COLO668 (cell line): ENCODE data around the gene PAM.

Experiments used
- DNase-seq: peaks from one replicate; lab custom pipeline; 2025; ENCODE audit not compliant: unreplicated experiment; lab: John Stamatoyannopoulos, UW

Gene PAM

GRCh38 chr5:102754767-102755431 is at the start of gene PAM:
TSS of gene PAM (plus strand) at chr5:102755305. CDS start at chr5:102866196, 110,891 bp downstream.
- peak; percentile 83 for DNase-seq

DNA sequence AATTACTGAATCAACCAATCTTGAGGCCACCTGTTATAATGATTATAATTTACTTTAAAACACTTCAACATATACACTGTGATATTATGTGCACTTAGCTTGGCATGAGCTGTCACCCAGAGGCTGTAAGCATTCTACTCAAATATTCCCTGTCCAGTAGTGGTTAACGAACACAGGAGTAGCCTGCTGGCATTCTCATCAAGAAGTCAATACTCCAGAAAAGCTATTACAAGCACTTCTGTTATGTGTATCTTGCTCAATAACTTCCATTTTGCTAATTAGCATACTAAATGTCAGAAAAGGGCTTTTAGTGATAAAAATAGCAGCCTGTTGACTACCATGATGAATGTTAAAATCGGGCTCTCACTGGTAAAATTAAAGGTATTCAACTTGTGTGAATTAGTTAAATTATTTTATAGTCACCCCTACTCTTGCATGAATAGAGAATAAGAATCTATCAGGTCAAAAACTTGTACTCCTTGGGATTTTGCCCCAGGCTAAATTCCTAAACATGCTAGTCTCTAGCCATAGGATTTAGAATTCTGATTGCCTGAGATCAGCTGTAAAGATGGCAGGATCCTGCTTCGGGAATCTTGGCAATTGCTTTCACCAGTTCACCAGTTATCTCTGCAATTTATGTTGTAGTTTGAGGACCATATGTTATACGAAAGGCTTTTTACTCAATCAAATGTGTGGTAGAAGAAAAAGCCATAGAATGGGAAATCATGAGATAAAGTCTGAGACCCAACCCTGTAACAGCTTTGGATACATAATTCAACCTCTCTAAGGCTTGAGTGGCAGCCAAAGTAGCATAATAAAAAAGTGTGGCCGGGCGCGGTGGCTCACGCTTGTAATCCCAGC is 43.4 kb upstream of the PAM start:
- DNase-seq, result no peak

DNA sequence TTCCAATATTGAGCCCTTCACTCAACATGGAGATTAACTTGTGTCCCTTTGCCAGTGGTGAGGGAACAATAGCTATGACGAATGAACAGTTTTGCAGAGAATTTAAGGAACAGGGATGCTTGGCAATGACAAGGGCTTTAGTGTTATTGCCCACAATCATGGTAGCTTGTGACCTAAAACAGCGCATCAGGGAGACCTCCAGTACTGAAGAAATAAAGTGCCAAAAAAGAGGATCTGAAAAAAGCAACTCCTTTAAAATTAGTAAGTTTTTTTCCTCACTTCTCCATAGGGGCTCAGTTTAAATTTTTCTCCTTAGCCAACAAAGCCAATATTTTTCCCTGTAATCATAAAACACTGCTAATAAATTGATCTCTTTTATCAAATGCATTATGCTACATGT is 41.8 kb upstream of the PAM start:
- DNase-seq, result no peak

DNA sequence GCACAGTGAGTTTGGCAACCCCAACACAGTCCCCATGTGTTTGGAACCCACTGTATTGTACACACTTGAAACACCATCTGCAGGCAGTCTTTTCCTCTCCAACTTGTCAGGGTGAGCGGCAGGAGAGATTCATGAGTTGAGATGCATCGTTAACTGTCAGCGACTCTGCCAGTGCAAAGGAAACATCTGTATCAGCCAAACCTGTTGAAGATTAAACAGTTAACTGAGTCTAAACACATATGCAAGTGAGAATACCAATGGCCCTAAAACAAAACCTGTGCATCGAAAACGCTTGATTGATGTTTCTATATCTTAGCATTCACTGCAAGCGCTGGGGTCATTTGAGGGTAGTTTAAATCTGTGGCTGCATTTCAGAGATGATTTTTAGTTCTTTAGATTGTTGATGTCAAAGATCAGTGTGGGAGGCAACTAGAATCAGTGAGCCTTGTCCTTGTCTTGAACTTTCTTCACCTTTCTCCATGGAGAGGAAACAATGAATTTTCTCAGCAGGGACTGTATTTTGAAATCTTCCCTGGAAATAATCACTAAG is 41.3 kb upstream of the PAM start:
- DNase-seq, result no peak

- DNase-seq, result no peak
These were observed 39.9 kb upstream of the PAM start for GRCh38 chr5:102715082-102715807.

DNA sequence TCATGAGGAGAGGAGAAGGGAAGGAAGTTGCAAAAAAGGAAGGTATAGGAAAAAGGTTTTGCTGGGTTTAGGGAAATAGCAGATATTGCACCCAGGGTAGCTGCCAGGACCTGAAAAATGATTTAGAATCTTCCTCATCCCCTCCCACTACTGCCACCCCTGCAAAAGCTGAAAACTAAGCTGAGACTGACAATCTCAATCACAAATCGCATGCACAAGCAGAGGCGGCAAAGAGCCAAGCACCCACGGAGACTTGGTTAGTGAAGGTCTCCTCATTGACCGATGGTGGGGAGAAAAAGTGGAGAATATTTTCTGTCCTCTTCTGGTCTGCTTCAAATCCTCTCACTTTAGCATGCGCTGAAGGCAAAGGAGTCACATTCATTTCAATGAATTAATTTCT is 39.1 kb upstream of the PAM start:
- no peak for DNase-seq

DNA sequence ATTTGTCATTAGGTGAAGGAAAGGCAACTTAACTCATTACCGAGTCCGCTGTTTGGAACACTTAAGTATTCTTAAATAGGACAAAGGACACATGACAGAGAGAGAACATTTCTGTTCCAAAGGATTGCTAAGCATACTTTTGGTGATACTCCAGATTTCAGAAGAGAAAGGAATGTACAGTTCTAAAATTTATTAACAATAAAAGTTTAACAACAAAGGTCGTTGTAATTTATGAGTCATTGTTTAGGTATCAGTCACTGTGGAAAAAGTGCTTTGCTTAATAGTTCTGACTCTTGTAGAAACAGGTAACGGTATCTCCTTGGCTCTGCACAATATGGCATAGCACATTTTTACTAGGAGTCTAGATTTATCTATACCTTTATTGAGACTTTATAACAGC is 36.3 kb upstream of the PAM start:
- no peak for DNase-seq

- DNase-seq, result no peak
These were observed 35.2 kb upstream of the PAM start for GRCh38 chr5:102719886-102720285.

DNA sequence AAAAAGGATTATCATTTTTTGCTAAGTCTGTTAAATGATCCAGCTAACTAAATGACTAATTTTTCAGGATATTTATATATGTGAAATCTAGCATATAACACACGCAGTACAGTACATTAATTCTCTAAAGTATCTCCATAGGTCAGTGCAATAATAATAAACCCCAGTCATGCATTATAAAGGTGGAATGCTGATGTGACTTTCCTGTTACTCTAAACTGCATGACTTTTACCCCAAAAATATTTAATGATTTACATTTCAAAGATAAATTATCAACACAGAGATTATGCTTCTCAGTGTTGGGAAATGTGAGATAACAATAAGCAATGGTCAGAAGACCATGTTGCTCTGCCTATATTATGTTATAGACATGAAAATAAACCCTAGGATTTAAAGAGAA is 34.1 kb upstream of the PAM start:
- no peak for DNase-seq

- no peak for DNase-seq
These were observed 32.2 kb upstream of the PAM start for GRCh38 chr5:102722931-102723330.

- DNase-seq, result no peak
These were observed 23.4 kb upstream of the PAM start for GRCh38 chr5:102731693-102732092.

- DNase-seq, result no peak
These were observed 21.6 kb upstream of the PAM start for GRCh38 chr5:102733534-102733933.

DNA sequence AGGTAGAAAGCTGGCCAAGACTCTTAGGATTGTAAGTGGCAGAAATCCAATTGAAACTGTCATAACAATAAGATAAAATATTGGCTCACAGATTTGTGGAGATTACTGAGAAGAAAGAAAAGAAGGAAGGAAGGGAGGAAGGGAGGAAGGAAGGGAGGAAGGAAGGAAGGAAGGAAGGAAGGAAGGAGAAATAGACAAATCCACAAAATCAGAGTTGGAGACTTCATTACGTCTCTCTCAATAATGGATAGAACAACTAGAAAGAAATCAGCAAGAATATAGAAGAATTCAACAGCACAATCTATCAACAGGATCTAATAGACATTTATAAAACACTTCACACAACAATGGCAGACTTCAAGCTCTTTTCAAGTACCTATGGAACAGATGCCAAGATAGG is 17.9 kb upstream of the PAM start:
- no peak for DNase-seq

DNA sequence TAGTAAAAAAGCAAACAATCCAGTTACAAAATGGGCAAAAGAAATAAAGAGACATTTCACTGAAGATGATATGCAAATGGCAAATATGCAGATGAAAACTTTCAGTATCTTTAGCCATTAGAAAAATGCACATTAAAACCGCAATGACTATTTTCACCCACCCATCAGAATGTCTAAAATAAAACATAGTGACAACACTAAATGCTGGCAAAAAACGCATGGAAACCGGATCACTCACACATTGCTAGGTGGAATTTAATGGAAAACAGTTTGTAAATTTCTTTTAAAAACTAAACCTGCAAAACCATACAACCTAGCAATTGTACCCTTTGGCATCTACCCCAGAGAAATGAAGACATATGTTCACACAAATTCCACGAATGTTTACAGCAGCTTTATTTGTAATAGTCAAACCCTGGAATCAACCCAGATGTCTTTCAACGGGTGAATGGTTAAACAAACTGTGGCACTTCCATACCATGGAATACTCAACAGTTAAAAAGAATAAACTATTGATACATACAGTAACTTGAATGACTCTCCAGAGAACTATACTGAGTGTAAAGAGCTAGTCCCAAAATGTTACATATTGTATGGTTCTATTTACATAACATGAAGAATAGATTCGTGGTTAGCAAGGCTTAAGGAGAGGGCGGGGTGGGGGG is 17.2 kb upstream of the PAM start:
- DNase-seq, result no peak

DNA sequence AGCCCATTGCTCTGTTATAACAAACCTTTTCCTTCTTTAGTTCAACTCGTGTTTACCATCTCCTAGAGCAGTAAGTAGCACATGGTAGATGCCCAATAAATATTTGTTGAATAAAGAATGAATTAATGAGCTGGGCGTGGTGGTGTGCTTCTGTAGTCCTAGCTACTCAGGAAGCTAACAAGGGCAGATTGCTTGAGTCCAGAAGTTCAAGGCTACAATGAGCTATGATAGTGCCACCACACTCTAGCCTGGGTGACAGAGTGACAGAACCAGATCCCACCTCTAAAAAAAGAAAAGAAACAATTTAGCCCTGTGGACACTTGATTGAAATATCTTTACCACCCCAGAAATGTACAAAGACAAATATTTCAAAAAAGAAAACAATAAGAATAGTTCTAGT is 14.6 kb upstream of the PAM start:
- DNase-seq, result no peak

GRCh38 chr5:102742215-102742614 is 12.9 kb upstream of the PAM start:
- DNase-seq, result no peak

- no peak for DNase-seq
These were observed 11.2 kb upstream of the PAM start for GRCh38 chr5:102743900-102744299.

GRCh38 chr5:102747386-102748166 is 7.5 kb upstream of the PAM start:
- no peak for DNase-seq

GRCh38 chr5:102749416-102750030 is 5.6 kb upstream of the PAM start:
- peak; percentile 32 for DNase-seq
